ENCODE results near the gene LRCOL1. TPM values are rescaled to one million over a fixed set of nuclear protein-coding genes. Genes with fewer than 3 reads are reported as not detected.
"Not testable (repeated sequence)": the region's sequence is repeated elsewhere in the genome, so short reads cannot be mapped to it uniquely, and the experiment has no call there.

The LRCOL1 gene
- total RNA-seq, 2 donors from 2014 or later = 0.47 TPM; not detected in 1

GRCh38 chr12:132602572-132603239 is 7.7 kb downstream of the LRCOL1 start:
- Histone ChIP-seq H3K27me3 (peaks cover 43% of the 10 kb centered on the region), H3K9me3 (no peaks in the 10 kb centered on the region), H3K4me1 (peaks cover 9% of the 10 kb centered on the region), H3K36me3 (no peaks in the 10 kb centered on the region), H3K9ac (ENCODE audit: low read depth in 2 of 2, low read length in 2 of 2) (peak overlapping the region in 1 of 2 donors; percentile 14), H3K4me3 (no peak overlapping the region), H3K27ac (no peak overlapping the region)
- intact Hi-C loops (cut with DNase I) = no loop called here
- TF ChIP-seq CTCF (IDR thresholded peaks at IDR 0.05) = no peak
- peak; percentile 68 for DNase-seq

- no peak for DNase-seq
- peak overlapping the region in 1 of 2 donors; percentile 57 for H3K9ac ChIP-seq (ENCODE audit: low read depth in 2 of 2, low read length in 2 of 2)
- no peak overlapping the region for H3K4me3 ChIP-seq
Measured at GRCh38 chr12:132601171-132601883, 9.1 kb downstream of the LRCOL1 start.

DNA sequence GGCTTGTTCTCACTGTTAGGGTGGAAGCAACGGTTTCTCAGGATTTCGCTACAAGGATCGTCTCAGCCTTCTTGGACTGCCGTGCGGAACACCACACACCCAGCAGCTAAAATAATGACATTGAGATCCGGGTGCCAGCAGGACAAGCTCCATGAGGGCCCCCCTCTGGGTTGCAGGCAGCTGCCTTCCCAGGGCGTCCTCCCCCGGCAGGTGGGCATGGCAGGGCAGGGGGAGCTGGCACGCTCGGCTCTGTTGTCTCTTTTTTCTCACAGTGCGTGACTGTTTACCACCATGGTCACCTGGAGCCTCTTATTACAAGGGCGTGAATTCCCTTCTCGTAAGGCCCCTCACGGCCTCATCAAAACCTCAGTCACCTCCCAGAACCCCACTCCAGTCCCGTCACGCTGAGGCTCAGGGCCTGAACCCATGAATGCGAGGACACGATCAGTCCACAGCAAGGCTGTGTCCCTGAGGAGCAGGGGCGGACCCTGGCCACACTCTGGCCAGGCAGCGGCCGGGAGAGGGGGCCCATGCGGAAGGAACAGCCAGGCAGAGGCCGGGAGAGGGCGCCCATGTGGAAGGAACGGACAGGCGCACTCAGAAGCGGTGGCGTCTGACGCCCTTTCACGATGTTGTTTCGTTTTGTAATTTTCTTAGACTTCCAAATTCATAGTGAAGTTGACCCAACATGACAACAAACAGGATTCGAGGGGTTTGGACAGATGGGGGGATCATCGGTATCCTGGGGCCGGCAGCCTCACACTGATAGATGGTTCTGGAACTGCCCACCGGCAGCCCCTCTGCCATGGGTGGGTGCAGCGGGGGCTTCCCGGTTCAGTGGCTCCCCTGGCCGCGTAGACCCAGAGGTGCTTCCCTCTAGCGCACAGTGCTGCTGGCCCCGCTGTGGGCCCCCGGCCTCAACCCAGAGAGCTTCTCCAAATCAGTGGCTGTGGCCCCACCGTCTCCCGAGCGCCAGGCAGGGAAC is 10.0 kb downstream of the LRCOL1 start:
- H3K9ac ChIP-seq (ENCODE audit: low read depth in 2 of 2, low read length in 2 of 2) = peak overlapping the region; percentile 57 to 60

More at GRCh38 chr12:132601171-132601883, 9.1 kb downstream of the LRCOL1 start:
- TF ChIP-seq CTCF (IDR thresholded peaks at IDR 0.05) = no peak
- Histone ChIP-seq H3K36me3 (no peaks in the 10 kb centered on the region), H3K27ac (no peak overlapping the region), H3K4me1 (peaks cover 9% of the 10 kb centered on the region), H3K27me3 (peaks cover 43% of the 10 kb centered on the region), H3K9me3 (no peaks in the 10 kb centered on the region)
- intact Hi-C loops (cut with DNase I) = no loop called here

GRCh38 chr12:132599502-132599901 is 10.9 kb downstream of the LRCOL1 start:
- DNase-seq; intact Hi-C loops (cut with DNase I); H3K9ac ChIP-seq (ENCODE audit: low read depth in 2 of 2, low read length in 2 of 2); H3K27ac ChIP-seq; H3K36me3 ChIP-seq; H3K4me1 ChIP-seq; H3K4me3 ChIP-seq; H3K9me3 ChIP-seq: not testable (repeated sequence)
- peaks cover 34% of the 10 kb centered on the region for H3K27me3 ChIP-seq

More for the DNA sequence above, 10.0 kb downstream of the LRCOL1 start:
- DNase-seq = peak; percentile 61
- H3K4me1 ChIP-seq = peaks cover 9% of the 10 kb centered on the region
- H3K27ac ChIP-seq = no peak overlapping the region
- TF ChIP-seq CTCF (IDR thresholded peaks at IDR 0.05) = peak; percentile 47
- H3K4me3 ChIP-seq = peak overlapping the region; percentile 19
- H3K9me3 ChIP-seq = no peaks in the 10 kb centered on the region
- peaks cover 40% of the 10 kb centered on the region for H3K27me3 ChIP-seq
- intact Hi-C loops (cut with DNase I) = no loop called here
- no peaks in the 10 kb centered on the region for H3K36me3 ChIP-seq

DNA sequence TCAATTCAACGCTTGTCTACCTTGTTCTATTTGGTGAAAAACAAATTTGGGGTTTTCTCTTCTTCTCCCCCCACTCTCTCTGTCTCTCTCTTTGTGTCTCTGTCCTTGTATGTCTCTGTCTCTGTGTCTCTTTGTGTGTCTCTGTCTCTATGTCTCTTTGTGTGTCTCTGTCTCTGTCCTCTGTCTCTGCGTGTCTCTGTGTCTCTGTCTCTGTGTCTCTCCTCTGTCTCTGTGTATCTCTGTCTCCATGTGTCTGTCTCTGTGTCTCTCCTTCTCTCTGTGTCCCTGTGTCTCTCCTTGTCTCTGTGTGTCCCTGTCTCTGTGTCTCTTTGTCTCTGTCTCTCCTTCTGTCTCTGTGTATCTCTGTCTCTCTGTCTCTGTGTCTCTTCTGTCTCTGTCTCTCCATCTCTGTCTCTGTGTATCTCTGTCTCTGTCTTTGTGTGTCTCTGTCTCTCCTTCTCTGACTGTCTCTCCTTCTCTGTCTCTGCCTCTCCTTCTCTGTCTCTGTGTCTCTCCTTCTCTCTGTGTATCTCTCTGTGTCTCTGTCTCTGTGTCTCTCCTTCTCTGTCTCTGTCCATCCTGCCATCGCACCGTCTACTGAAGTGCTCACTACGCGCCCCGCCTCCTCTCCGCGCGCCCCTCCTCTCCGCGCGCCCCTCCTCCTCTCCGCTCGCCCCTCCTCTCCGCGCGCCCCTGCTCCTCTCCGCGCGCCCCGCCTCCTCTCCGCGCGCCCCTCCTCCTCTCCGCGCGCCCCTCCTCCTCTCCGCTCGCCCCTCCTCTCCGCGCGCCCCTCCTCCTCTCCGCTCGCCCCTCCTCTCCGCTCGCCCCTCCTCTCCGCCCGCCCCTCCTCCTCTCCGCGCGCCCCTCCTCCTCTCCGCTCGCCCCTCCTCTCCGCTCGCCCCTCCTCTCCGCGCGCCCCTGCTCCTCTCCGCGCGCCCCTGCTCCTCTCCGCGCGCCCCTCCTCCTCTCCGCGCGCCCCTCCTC is 12.8 kb downstream of the LRCOL1 start:
- Histone ChIP-seq H3K9ac (ENCODE audit: low read depth in 2 of 2, low read length in 2 of 2) (no peak overlapping the region), H3K27ac (no peak overlapping the region), H3K27me3 (peaks cover 19% of the 10 kb centered on the region), H3K4me3 (no peak overlapping the region), H3K36me3 (no peaks in the 10 kb centered on the region), H3K4me1 (peaks cover 3% of the 10 kb centered on the region), H3K9me3 (no peaks in the 10 kb centered on the region)
- TF ChIP-seq CTCF (IDR thresholded peaks at IDR 0.05) = no peak
- intact Hi-C loops (cut with DNase I) = no loop called here
- no peak for DNase-seq
